Measurements from ENCODE around the gene TLCD1. TPM values are rescaled to one million over a fixed set of nuclear protein-coding genes. Genes with fewer than 3 reads are reported as not detected.
A peak's percentile ranks its signal among the peaks of the same experiment; 100 is the strongest.

Gene TLCD1
- total and polyA plus RNA-seq, 10 of the 15 experiments (the other 5 are each of a cell fraction or from before 2014, with no cell fraction given) = 2.9 to 19.8 (median 7.7) TPM

GRCh38 chr17:28737770-28738679 is 12.0 kb upstream of the TLCD1 start (continued):
- TF ChIP-seq BCLAF1 (IDR thresholded peaks at IDR 0.05) (no peak), NKRF (conservative IDR thresholded peaks at IDR 0.05) (no peak; the same call in 1 of the 2 replicates), MLLT1 (IDR thresholded peaks at IDR 0.05) (peak; percentile 61), HCFC1 (IDR thresholded peaks at IDR 0.05; ENCODE audit: low read length) (no peak), CBX3 (IDR thresholded peaks at IDR 0.05; ENCODE audit: borderline replicate concordance, low read depth) (no peak), ATF2 (IDR thresholded peaks at IDR 0.05; ENCODE audit: low read length) (no peak), DPF2 (IDR thresholded peaks at IDR 0.05) (peak; percentile 19), MEF2A (IDR thresholded peaks at IDR 0.05; ENCODE audit: insufficient read depth, low read depth, low read length) (0 out of 2 replicates have a peak, but pooled peaks have one; percentile 29), KAT2A (conservative IDR thresholded peaks at IDR 0.05; ENCODE audit: control insufficient read depth, low read depth, low read length) (no peak), CHD1 (IDR thresholded peaks at IDR 0.05; ENCODE audit: low read depth, low read length) (no peak), TCF12 (IDR thresholded peaks at IDR 0.05; ENCODE audit: low read depth, low read length) (0 out of 2 replicates have a peak, but pooled peaks have one; percentile 11), ZZZ3 (IDR thresholded peaks at IDR 0.05; ENCODE audit: control insufficient read depth, insufficient read length, low read depth) (no peak), RBBP5 (conservative IDR thresholded peaks at IDR 0.05) (no peak), MEF2B (IDR thresholded peaks at IDR 0.05; ENCODE audit: partially characterized antibody, poor library complexity, severe bottlenecking) (peak; percentile 39), POLR2AphosphoS5 (IDR thresholded peaks at IDR 0.05; ENCODE audit: low read length) (peak; percentile 95), USF2 (IDR thresholded peaks at IDR 0.05; ENCODE audit: borderline replicate concordance, low read depth, low read length) (peak; percentile 63), SMARCA5 (IDR thresholded peaks at IDR 0.05) (peak; percentile 72; the same call in 1 of the 2 replicates), RCOR1 (conservative IDR thresholded peaks at IDR 0.05; ENCODE audit: low read depth, low read length) (peak; percentile 1; the same call in 1 of the 2 replicates), RAD51 (IDR thresholded peaks at IDR 0.05) (peak; percentile 86), ZNF24 (IDR thresholded peaks at IDR 0.05) (no peak), ZNF217 (IDR thresholded peaks at IDR 0.05) (no peak)

Data from GM12878 (cell line).